Vagina (tissue), 2 donors: ENCODE measurements around the gene KHDRBS1.

ENCODE experiments used
- POLR2A ChIP-seq, 2 donors: fragments of 450-650 bp; IDR thresholded peaks; one replicate each; pipeline ENCODE4 v1.6.1; 2017; ENCODE audit warnings: antibody characterized with exemption in 2 of 2, mild to moderate bottlenecking in 2 of 2, moderate library complexity in 2 of 2
- TF ChIP-seq, protein P1 (sequence below), 3 experiments: fragments of 450-650 bp in 2 of 3; fragments of 200-600 bp in 1 of 3; sonication (generic) in 1 of 3; IDR thresholded peaks; one replicate each; pipeline ENCODE4 v1.5.1; 2017 to 2019; ENCODE audit warnings: antibody characterized with exemption in 3 of 3, mild to moderate bottlenecking in 2 of 3, moderate library complexity in 2 of 3

DNA sequence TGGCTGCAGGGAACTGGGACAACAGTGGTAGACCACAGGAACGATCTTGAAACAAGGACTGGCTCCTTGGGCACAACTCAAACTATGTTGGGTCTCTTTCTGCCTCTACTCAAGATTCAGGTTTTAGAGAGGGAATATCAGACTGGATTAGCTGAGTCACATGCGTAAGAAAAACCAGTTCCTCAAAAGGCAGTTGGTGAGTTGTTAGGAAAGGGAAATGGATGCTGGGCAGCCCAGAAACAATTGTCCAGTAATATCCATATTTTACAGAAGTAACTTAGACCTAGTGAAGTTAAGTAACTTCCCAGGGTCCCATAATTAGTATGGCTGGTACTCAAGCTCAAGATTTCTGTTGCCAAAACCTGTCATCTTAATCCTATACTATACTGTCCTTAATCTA lies 32.1 kb downstream of the KHDRBS1 start:
- TF ChIP-seq, protein P1, sequence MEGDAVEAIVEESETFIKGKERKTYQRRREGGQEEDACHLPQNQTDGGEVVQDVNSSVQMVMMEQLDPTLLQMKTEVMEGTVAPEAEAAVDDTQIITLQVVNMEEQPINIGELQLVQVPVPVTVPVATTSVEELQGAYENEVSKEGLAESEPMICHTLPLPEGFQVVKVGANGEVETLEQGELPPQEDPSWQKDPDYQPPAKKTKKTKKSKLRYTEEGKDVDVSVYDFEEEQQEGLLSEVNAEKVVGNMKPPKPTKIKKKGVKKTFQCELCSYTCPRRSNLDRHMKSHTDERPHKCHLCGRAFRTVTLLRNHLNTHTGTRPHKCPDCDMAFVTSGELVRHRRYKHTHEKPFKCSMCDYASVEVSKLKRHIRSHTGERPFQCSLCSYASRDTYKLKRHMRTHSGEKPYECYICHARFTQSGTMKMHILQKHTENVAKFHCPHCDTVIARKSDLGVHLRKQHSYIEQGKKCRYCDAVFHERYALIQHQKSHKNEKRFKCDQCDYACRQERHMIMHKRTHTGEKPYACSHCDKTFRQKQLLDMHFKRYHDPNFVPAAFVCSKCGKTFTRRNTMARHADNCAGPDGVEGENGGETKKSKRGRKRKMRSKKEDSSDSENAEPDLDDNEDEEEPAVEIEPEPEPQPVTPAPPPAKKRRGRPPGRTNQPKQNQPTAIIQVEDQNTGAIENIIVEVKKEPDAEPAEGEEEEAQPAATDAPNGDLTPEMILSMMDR (IDR thresholded peaks at IDR 0.05): no peak
- no peak for TF ChIP-seq POLR2A (IDR thresholded peaks at IDR 0.05)
